HFFc6 (cell line): ENCODE results near the gene TNFSF18. TPM values are rescaled to one million over a fixed set of nuclear protein-coding genes. Genes with fewer than 3 reads are reported as not detected.

Source experiments
- DNase-seq: peaks from one replicate; pipeline ENCODE4 v3.0.0-alpha.2; 2018
- H3K27ac Mint-ChIP-seq: 2 replicates; pipeline ENCODE4 v1.8.0; 2020; ENCODE audit warnings: mild to moderate bottlenecking, mixed read lengths
- H3K27me3 Mint-ChIP-seq: 2 replicates; pipeline ENCODE4 v1.8.0; 2021; ENCODE audit warnings: mild to moderate bottlenecking, moderate library complexity, mixed read lengths; ENCODE audit not compliant: insufficient read depth
- H3K36me3 Mint-ChIP-seq: 2 replicates; pipeline ENCODE4 v1.8.0; 2021; ENCODE audit warnings: low read depth, mixed read lengths
- H3K4me1 Mint-ChIP-seq: 2 replicates; pipeline ENCODE4 v1.8.0; 2020; ENCODE audit warnings: low read depth, mixed read lengths
- H3K4me3 Mint-ChIP-seq: 2 replicates; pipeline ENCODE4 v1.8.0; 2020; ENCODE audit warnings: mild to moderate bottlenecking, moderate library complexity, mixed read lengths
- H3K9me3 Mint-ChIP-seq: 2 replicates; pipeline ENCODE4 v1.8.0; 2020; ENCODE audit warnings: mild to moderate bottlenecking, mixed read lengths
- CTCF ChIP-seq: fragments of 200-600 bp; sonication (generic); IDR thresholded peaks from 2 replicates; pipeline ENCODE4 v1.5.0; 2021; ENCODE audit warnings: antibody characterized with exemption, mild to moderate bottlenecking
- long read RNA-seq: library from polyadenylated mRNA; unstranded; transcript quantifications from one replicate; pipeline ENCODE4 v2.0.0, GENCODE V29; 2019
- total RNA-seq, 6 experiments: library from RNA; stranded (reverse); fragmentation: NEBNext Ultra II Directional; extraction: Animal tissue kit (Norgen Biotek cat#: 25700); gene quantifications; 2 replicates in 1 of 6; 3 replicates in 5 of 6; pipeline ENCODE4 v1.2.3, GENCODE V29; 2021

The TNFSF18 gene
- under 1 TPM in 5 of 6 experiments, not detected in 1; 0.09 to 0.17 (median 0.12) TPM for total RNA-seq
- long read RNA-seq, partial matches to known transcripts, result 0 of 2 reads
- long read RNA-seq, other reads (novel, unspliced or antisense), result 0 of 2 reads

- DNase-seq, result no peak
- H3K27me3 Mint-ChIP-seq, result no peaks in the 10 kb centered on the region
- no peaks in the 10 kb centered on the region for H3K9me3 Mint-ChIP-seq
- no peak within 1 kb of the TSS for H3K27ac Mint-ChIP-seq
- H3K4me1 Mint-ChIP-seq, result peaks cover 41% of the 10 kb centered on the region
- TF ChIP-seq CTCF, result no peak
- no peaks in the 10 kb centered on the region for H3K36me3 Mint-ChIP-seq
- no peak within 1 kb of the TSS for H3K4me3 Mint-ChIP-seq
These were observed at the start of gene TNFSF18 for GRCh38 chr1:173050865-173051264. TNFSF18 (minus strand) TSS chr1:173050941; CDS start chr1:173050896, 45 bp downstream.

- H3K27me3 Mint-ChIP-seq, result no peaks in the 10 kb centered on the region
- peaks cover 21% of the 10 kb centered on the region for H3K36me3 Mint-ChIP-seq
These were observed 48.4 kb upstream of the TNFSF18 start for GRCh38 chr1:173099166-173099565.

GRCh38 chr1:173098117-173098516 lies 47.4 kb upstream of the TNFSF18 start:
- Mint-ChIP-seq H3K9me3 (peaks cover 3% of the 10 kb centered on the region; the same call in 1 of the 2 replicates), H3K27ac (0 out of 2 replicates have a peak overlapping the region, but pooled peaks have one; percentile 5)
- no peak for DNase-seq

More at GRCh38 chr1:173099166-173099565, 48.4 kb upstream of the TNFSF18 start:
- H3K9me3 Mint-ChIP-seq, result peaks cover 3% of the 10 kb centered on the region; the same call in 1 of the 2 replicates
- H3K4me1 Mint-ChIP-seq, result peaks cover 42% of the 10 kb centered on the region
- no peak for TF ChIP-seq CTCF
- no peak for DNase-seq
- H3K27ac Mint-ChIP-seq, result no peak overlapping the region
- no peak overlapping the region for H3K4me3 Mint-ChIP-seq

GRCh38 chr1:173097001-173097400 lies 46.3 kb upstream of the TNFSF18 start:
- Mint-ChIP-seq H3K4me1 (peaks cover 57% of the 10 kb centered on the region), H3K36me3 (peaks cover 6% of the 10 kb centered on the region; the same call in 1 of the 2 replicates), H3K4me3 (no peak overlapping the region), H3K27ac (peak overlapping the region; percentile 65), H3K9me3 (0 out of 2 replicates have a peak, but pooled peaks cover 3% of the 10 kb centered on the region), H3K27me3 (no peaks in the 10 kb centered on the region)
- no peak for TF ChIP-seq CTCF
- DNase-seq, result peak; percentile 29

More at GRCh38 chr1:173098117-173098516, 47.4 kb upstream of the TNFSF18 start:
- TF ChIP-seq CTCF, result no peak
- Mint-ChIP-seq H3K27me3 (no peaks in the 10 kb centered on the region), H3K4me3 (no peak overlapping the region), H3K4me1 (peaks cover 53% of the 10 kb centered on the region), H3K36me3 (peaks cover 16% of the 10 kb centered on the region)

- peaks cover 6% of the 10 kb centered on the region; the same call in 1 of the 2 replicates for H3K36me3 Mint-ChIP-seq
- H3K9me3 Mint-ChIP-seq, result 0 out of 2 replicates have a peak, but pooled peaks cover 3% of the 10 kb centered on the region
- peaks cover 57% of the 10 kb centered on the region for H3K4me1 Mint-ChIP-seq
- H3K27me3 Mint-ChIP-seq, result no peaks in the 10 kb centered on the region
- no peak for TF ChIP-seq CTCF
- H3K27ac Mint-ChIP-seq, result peak overlapping the region; percentile 60
- peak overlapping the region; percentile 29; the same call in 1 of the 2 replicates for H3K4me3 Mint-ChIP-seq
- DNase-seq, result peak; percentile 87
These were observed 44.9 kb upstream of the TNFSF18 start for GRCh38 chr1:173095632-173096031.
